ENCODE data around the gene TSPYL4.

TSPYL4 gene

GRCh38 chr6:116253505-116254296 lies at the start of gene TSPYL4:
Gene TSPYL4, minus strand, starts transcription at chr6:116254075. Its CDS starts 67 bp downstream, at chr6:116254008.
- no peak for TF ChIP-seq CTCF (conservative IDR thresholded peaks at IDR 0.05)
- TF ChIP-seq ZFX (IDR thresholded peaks at IDR 0.05) = peak; percentile 30; the same call in 1 of the 2 replicates
- peak within 1 kb of the TSS; percentile 76 for H3K27ac ChIP-seq

GRCh38 chr6:116301104-116301503 lies 47.2 kb upstream of the TSPYL4 start:
- no peak overlapping the region for H3K27ac ChIP-seq
- TF ChIP-seq CTCF (conservative IDR thresholded peaks at IDR 0.05) (no peak), ZFX (IDR thresholded peaks at IDR 0.05) (no peak)

- H3K27ac ChIP-seq = no peak overlapping the region
- TF ChIP-seq CTCF (conservative IDR thresholded peaks at IDR 0.05) (no peak), ZFX (IDR thresholded peaks at IDR 0.05) (no peak)
These were observed 46.7 kb upstream of the TSPYL4 start for GRCh38 chr6:116300566-116300965.

- no peak overlapping the region for H3K27ac ChIP-seq
- TF ChIP-seq ZFX (IDR thresholded peaks at IDR 0.05) (no peak), CTCF (conservative IDR thresholded peaks at IDR 0.05) (no peak)
These were observed 45.1 kb upstream of the TSPYL4 start for GRCh38 chr6:116298973-116299372.

- TF ChIP-seq ZFX (IDR thresholded peaks at IDR 0.05) (no peak), CTCF (conservative IDR thresholded peaks at IDR 0.05) (no peak)
- no peak overlapping the region for H3K27ac ChIP-seq
These were observed 44.4 kb upstream of the TSPYL4 start for GRCh38 chr6:116298273-116298672.

GRCh38 chr6:116292553-116292952 lies 38.7 kb upstream of the TSPYL4 start:
- H3K27ac ChIP-seq = no peak overlapping the region
- TF ChIP-seq CTCF (conservative IDR thresholded peaks at IDR 0.05) (no peak), ZFX (IDR thresholded peaks at IDR 0.05) (no peak)

GRCh38 chr6:116291701-116292396 lies 38.0 kb upstream of the TSPYL4 start:
- no peak overlapping the region for H3K27ac ChIP-seq
- TF ChIP-seq CTCF (conservative IDR thresholded peaks at IDR 0.05) (no peak), ZFX (IDR thresholded peaks at IDR 0.05) (no peak)
